ENCODE data around the gene RBMX. TPM values are rescaled to one million over a fixed set of nuclear protein-coding genes. Genes with fewer than 3 reads are reported as not detected.
A peak's percentile ranks its signal among the peaks of the same experiment; 100 is the strongest.
"Not testable (repeated sequence)": the region's sequence is repeated elsewhere in the genome, so short reads cannot be mapped to it uniquely, and the experiment has no call there.

RBMX gene
- total RNA-seq (2014; rRNA removed; shearing (Covaris generic)): 690 and 772 TPM in 2 replicates

- peak; percentile 86 for DNase-seq (ENCODE audit: low spot score)
These were observed at the start of gene RBMX for GRCh38 chrX:136880452-136881013. TSS of gene RBMX (minus strand) at chrX:136880725. CDS start at chrX:136879427, 1,298 bp downstream.

DNA sequence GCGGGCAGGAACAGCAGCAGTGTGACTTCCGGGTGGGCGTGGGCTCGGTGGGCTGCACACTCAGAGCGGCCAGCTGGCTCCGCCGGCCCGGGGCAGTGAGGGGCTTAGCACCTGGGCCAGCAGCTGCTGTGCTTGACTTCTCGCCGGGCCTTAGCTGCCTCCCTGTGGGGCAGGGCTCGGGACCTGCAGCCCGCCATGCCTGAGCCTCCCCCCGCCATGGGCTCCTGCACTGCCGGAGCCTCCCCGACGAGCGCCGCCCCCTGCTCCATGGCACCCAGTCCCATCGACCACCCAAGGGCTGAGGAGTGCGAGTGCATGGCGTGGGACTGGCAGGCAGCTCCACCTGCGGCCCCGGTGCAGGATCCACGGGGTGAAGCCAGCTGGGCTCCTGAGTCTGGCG, 40.9 kb upstream of the RBMX start:
- DNase-seq (ENCODE audit: low spot score): not testable (repeated sequence)

DNA sequence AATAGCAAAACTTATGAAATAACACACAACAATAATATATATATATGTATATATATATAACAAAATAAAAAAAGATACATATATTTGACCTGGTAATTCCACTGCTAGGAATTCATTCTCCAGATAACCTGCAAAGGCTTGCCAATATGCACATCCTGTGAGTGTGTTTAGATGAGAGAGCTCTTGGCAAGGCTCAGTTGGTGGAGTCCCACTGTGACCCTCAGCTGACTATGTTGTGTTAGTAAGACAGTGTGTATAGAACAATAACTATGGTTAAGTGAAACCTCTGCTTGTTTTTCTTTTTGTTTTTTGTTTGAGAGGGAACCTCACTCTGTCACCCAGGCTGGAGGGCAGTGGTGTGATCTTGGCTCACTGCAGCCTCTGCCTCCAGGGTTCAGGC, 39.5 kb upstream of the RBMX start:
- no peak for DNase-seq (ENCODE audit: low spot score)

GRCh38 chrX:136916827-136917226, 36.3 kb upstream of the RBMX start:
- DNase-seq (ENCODE audit: low spot score): no peak

- DNase-seq (ENCODE audit: low spot score): not testable (repeated sequence)
These were observed 31.1 kb upstream of the RBMX start for GRCh38 chrX:136911661-136912060.

- DNase-seq (ENCODE audit: low spot score): no peak
These were observed 30.7 kb upstream of the RBMX start for GRCh38 chrX:136911253-136911652.

GRCh38 chrX:136910565-136911035, 30.1 kb upstream of the RBMX start:
- no peak for DNase-seq (ENCODE audit: low spot score)

- DNase-seq (ENCODE audit: low spot score): peak; percentile 93
These were observed 29.4 kb upstream of the RBMX start for GRCh38 chrX:136909706-136910564.

- DNase-seq (ENCODE audit: low spot score): peak; percentile 74
These were observed 28.7 kb upstream of the RBMX start for GRCh38 chrX:136909119-136909705.

- no peak for DNase-seq (ENCODE audit: low spot score)
These were observed 27.1 kb upstream of the RBMX start for GRCh38 chrX:136907621-136908020.

DNA sequence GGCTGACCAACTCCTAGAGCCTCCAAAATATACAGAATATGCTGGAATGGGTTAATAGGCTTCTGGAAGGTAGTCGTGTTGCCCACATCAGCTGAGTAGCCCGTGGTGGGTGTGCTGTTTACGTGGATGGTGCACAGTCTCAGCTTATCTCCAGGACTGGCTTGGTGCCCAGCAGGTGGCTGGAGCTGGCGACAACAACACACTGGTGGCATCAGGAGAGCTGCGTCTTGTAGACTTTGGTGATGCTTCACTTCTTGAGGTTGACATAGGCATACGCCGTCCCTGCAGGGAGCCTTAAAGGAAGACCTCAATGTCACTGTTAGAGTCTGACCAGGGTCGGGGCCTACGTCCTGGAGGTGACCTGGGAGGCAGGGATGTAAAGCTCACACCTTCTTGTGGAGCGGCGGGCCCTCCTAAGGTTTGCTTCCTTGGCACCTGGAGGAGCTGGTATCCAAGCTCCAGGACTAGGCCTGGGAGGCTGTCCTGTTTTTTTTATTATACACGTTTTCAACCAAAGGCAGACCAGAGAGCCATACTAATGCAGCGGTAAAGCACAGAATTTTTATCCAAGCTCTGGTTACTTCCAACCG, 26.5 kb upstream of the RBMX start:
- DNase-seq (ENCODE audit: low spot score): no peak

DNA sequence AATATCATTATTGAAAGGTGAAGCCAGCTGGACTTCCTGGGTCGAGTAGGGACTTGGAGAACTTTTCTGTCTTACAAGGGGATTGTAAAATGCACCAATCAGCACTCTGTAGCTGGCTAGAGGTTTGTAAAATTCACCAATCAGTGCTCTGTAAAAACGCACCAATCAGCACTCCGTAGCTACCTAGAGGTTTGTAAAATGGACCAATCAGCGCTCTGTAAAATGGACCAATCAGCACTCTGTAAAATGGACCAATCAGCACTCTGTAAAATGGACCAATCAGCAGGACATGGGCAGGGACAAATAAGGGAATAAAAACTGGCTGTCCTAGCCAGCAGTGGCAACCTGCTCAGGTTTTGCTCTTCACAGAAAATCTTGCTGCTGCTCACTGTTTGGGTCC, 23.5 kb upstream of the RBMX start:
- not testable (repeated sequence) for DNase-seq (ENCODE audit: low spot score)

DNA sequence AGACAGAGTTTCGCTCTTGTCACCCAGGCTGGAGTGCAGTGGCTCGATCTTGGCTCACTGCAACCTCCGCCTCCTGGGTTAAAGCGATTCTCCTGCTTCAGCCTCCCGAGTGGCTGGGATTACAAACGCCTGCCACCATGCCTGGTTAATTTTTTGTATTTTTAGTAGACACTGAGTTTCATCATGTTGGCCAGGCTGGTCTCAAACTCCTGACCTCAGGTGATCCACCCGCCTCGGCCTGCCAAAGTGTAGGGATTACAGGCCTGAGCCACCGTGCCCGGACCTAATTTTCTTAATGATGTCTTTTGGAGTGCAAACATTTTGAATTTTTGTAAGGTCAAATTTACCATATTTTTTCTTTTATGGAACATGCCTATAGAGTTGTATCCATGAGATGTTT, 19.5 kb upstream of the RBMX start:
- DNase-seq (ENCODE audit: low spot score): not testable (repeated sequence)

DNA sequence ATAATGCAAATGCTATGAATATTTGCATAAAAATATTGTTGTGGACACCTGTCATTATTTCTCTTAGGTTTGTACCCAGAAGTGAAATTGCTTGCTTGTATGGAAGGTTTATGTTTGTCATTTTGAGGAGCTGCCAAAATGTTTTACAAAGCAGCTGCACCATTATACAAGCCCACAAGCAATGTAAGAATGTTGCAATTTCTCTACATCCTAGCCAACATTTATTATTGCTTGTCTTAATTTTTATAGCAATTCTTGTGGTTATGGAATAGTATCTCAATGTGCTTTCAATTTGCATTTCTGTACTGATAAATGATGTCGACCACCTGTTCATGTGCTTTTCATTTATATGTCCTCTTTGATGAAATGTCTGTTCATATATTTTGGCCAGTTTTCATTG, 18.7 kb upstream of the RBMX start:
- DNase-seq (ENCODE audit: low spot score): no peak

- DNase-seq (ENCODE audit: low spot score): not testable (repeated sequence)
These were observed 18.2 kb upstream of the RBMX start for GRCh38 chrX:136898752-136899151.

GRCh38 chrX:136896121-136896914, 15.8 kb upstream of the RBMX start:
- no peak for DNase-seq (ENCODE audit: low spot score)

- DNase-seq (ENCODE audit: low spot score): no peak
These were observed 11.9 kb upstream of the RBMX start for GRCh38 chrX:136892412-136892811.

GRCh38 chrX:136890596-136890995, 10.1 kb upstream of the RBMX start:
- DNase-seq (ENCODE audit: low spot score): not testable (repeated sequence)

DNA sequence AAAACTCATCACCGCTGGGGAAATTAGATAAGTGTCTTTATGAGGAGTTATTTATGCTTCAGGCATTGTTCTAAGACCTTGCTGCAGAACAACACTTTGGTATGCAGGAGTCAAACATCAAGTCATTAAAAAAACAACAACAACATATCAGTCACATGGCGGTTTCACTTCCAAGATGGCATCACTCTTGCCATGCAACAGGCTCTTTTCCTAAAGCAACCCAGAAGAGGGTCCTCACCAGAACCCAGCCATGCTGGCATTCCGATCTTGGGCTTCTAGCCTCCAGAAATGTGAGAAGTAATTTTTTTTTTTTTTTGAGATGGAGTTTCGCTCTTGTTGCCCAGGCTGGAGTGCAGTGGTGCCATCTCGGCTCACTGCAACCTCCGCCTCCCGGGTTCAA, 8.7 kb upstream of the RBMX start:
- DNase-seq (ENCODE audit: low spot score): no peak

GRCh38 chrX:136880003-136880451, 498 bp downstream of the RBMX start:
- DNase-seq (ENCODE audit: low spot score): no peak

- no peak for DNase-seq (ENCODE audit: low spot score)
These were observed 1.4 kb downstream of the RBMX start for GRCh38 chrX:136879001-136879687.
